ENCODE results near the gene SMARCC1. TPM values are rescaled to one million over a fixed set of nuclear protein-coding genes. Genes with fewer than 3 reads are reported as not detected.

The SMARCC1 gene
- total and polyA plus RNA-seq, 2 experiments from 2014 or later: 35.5 to 38.2 TPM

- Histone ChIP-seq H3K79me2 (peaks cover 8% of the 10 kb centered on the region), H3K4me2 (no peak overlapping the region), H3K9me2 (replicated peaks; ENCODE audit: insufficient read depth) (no peaks in the 10 kb centered on the region), H3K4me3 (no peak overlapping the region), H3K27ac (no peak overlapping the region), H3K27me3 (no peaks in the 10 kb centered on the region), H4K20me1 (ENCODE audit: insufficient read depth, poor library complexity, severe bottlenecking) (no peaks in the 10 kb centered on the region), H3K36me3 (replicated peaks; ENCODE audit: insufficient read depth, low read depth) (no peaks in the 10 kb centered on the region), H3K9me3 (ENCODE audit: low read depth) (no peaks in the 10 kb centered on the region), H3K4me1 (ENCODE audit: insufficient read depth) (no peaks in the 10 kb centered on the region), H2AFZ (no peak overlapping the region)
- 81% methylated on average over 3 of the region's 3 CpGs for WGBS (ENCODE audit: low lambda C conversion rate, missing lambda C conversion rate)
- TF ChIP-seq EZH2phosphoT487 (IDR thresholded peaks at IDR 0.05; ENCODE audit: low read depth, severe bottlenecking, unreplicated experiment): no peak
- no peak for TF ChIP-seq EZH2 (IDR thresholded peaks at IDR 0.05; ENCODE audit: borderline replicate concordance)
- no peak for TF ChIP-seq CTCF (IDR thresholded peaks at IDR 0.05; ENCODE audit: poor library complexity)
- no peak for DNase-seq (ENCODE audit: low spot score)
Observed at GRCh38 chr3:47704237-47704612, 77.5 kb downstream of the SMARCC1 start.

GRCh38 chr3:47701388-47701787, 80.3 kb downstream of the SMARCC1 start:
- no peak for DNase-seq (ENCODE audit: low spot score)
- Histone ChIP-seq H4K20me1 (ENCODE audit: insufficient read depth, poor library complexity, severe bottlenecking) (no peaks in the 10 kb centered on the region), H3K4me2 (no peak overlapping the region), H3K4me1 (ENCODE audit: insufficient read depth) (no peaks in the 10 kb centered on the region), H3K27ac (no peak overlapping the region), H3K9me3 (ENCODE audit: low read depth) (no peaks in the 10 kb centered on the region), H3K79me2 (no peaks in the 10 kb centered on the region), H3K27me3 (no peaks in the 10 kb centered on the region), H3K36me3 (replicated peaks; ENCODE audit: insufficient read depth, low read depth) (no peaks in the 10 kb centered on the region), H2AFZ (no peak overlapping the region), H3K9me2 (replicated peaks; ENCODE audit: insufficient read depth) (no peaks in the 10 kb centered on the region), H3K4me3 (no peak overlapping the region)
- 95% methylated on average over 11 of the region's 11 CpGs for WGBS (ENCODE audit: low lambda C conversion rate, missing lambda C conversion rate)
- TF ChIP-seq CTCF (IDR thresholded peaks at IDR 0.05; ENCODE audit: poor library complexity) (no peak), EZH2 (IDR thresholded peaks at IDR 0.05; ENCODE audit: borderline replicate concordance) (no peak), EZH2phosphoT487 (IDR thresholded peaks at IDR 0.05; ENCODE audit: low read depth, severe bottlenecking, unreplicated experiment) (no peak)

GRCh38 chr3:47692158-47692557, 89.5 kb downstream of the SMARCC1 start:
- H3K36me3 ChIP-seq (replicated peaks; ENCODE audit: insufficient read depth, low read depth): no peaks in the 10 kb centered on the region
- no peak overlapping the region for H2AFZ ChIP-seq
- no peak for TF ChIP-seq EZH2 (IDR thresholded peaks at IDR 0.05; ENCODE audit: borderline replicate concordance)
- TF ChIP-seq EZH2phosphoT487 (IDR thresholded peaks at IDR 0.05; ENCODE audit: low read depth, severe bottlenecking, unreplicated experiment): no peak
- TF ChIP-seq CTCF (IDR thresholded peaks at IDR 0.05; ENCODE audit: poor library complexity): no peak
- no peak overlapping the region for H3K4me2 ChIP-seq
- H3K27me3 ChIP-seq: no peaks in the 10 kb centered on the region
- DNase-seq (ENCODE audit: low spot score): no peak
- peaks cover 3% of the 10 kb centered on the region for H3K79me2 ChIP-seq
- no peak overlapping the region for H3K27ac ChIP-seq
- H3K4me3 ChIP-seq: no peak overlapping the region
- H3K9me2 ChIP-seq (replicated peaks; ENCODE audit: insufficient read depth): no peaks in the 10 kb centered on the region
- no peaks in the 10 kb centered on the region for H4K20me1 ChIP-seq (ENCODE audit: insufficient read depth, poor library complexity, severe bottlenecking)
- H3K4me1 ChIP-seq (ENCODE audit: insufficient read depth): no peaks in the 10 kb centered on the region
- no peaks in the 10 kb centered on the region for H3K9me3 ChIP-seq (ENCODE audit: low read depth)

- H3K9me3 ChIP-seq (ENCODE audit: low read depth): no peaks in the 10 kb centered on the region
- H3K9me2 ChIP-seq (replicated peaks; ENCODE audit: insufficient read depth): no peaks in the 10 kb centered on the region
- H3K27me3 ChIP-seq: no peaks in the 10 kb centered on the region
- H2AFZ ChIP-seq: no peak overlapping the region
- 91% methylated on average over 6 of the region's 6 CpGs for WGBS (ENCODE audit: low lambda C conversion rate, missing lambda C conversion rate)
- no peak for TF ChIP-seq EZH2 (IDR thresholded peaks at IDR 0.05; ENCODE audit: borderline replicate concordance)
- no peak for TF ChIP-seq EZH2phosphoT487 (IDR thresholded peaks at IDR 0.05; ENCODE audit: low read depth, severe bottlenecking, unreplicated experiment)
- TF ChIP-seq CTCF (IDR thresholded peaks at IDR 0.05; ENCODE audit: poor library complexity): no peak
- no peak overlapping the region for H3K27ac ChIP-seq
- no peak overlapping the region for H3K4me2 ChIP-seq
- no peaks in the 10 kb centered on the region for H3K4me1 ChIP-seq (ENCODE audit: insufficient read depth)
- H3K36me3 ChIP-seq (replicated peaks; ENCODE audit: insufficient read depth, low read depth): no peaks in the 10 kb centered on the region
- no peaks in the 10 kb centered on the region for H4K20me1 ChIP-seq (ENCODE audit: insufficient read depth, poor library complexity, severe bottlenecking)
- H3K4me3 ChIP-seq: no peak overlapping the region
- peaks cover 2% of the 10 kb centered on the region for H3K79me2 ChIP-seq
- DNase-seq (ENCODE audit: low spot score): no peak
Observed at GRCh38 chr3:47688488-47688887, 93.2 kb downstream of the SMARCC1 start.
